Brain microvascular endothelial cell (primary cell): ENCODE data around the gene PTPN14.

Source experiments
- DNase-seq: peaks from one replicate; pipeline ENCODE4 v3.0.0-alpha.2; 2020
- H3K27ac ChIP-seq: fragments of 250-450 bp; sonication (Bioruptor Pico); 2 replicates; pipeline ENCODE4 v1.5.1; 2020; ENCODE audit warnings: mild to moderate bottlenecking, moderate library complexity
- H3K27me3 ChIP-seq: fragments of 250-450 bp; sonication (Bioruptor Pico); replicated peaks from 2 replicates; pipeline ENCODE4 v1.5.1; 2020; ENCODE audit warnings: mild to moderate bottlenecking
- H3K36me3 ChIP-seq: fragments of 250-450 bp; sonication (Bioruptor Pico); replicated peaks from 2 replicates; pipeline ENCODE4 v1.5.1; 2020; ENCODE audit warnings: mild to moderate bottlenecking
- H3K4me3 ChIP-seq: 2 replicates; pipeline ENCODE4 v1.5.1; 2011; ENCODE audit warnings: low read depth, mild to moderate bottlenecking, control low read depth, low read length, moderate library complexity
- CTCF ChIP-seq: IDR thresholded peaks from 2 replicates; pipeline ENCODE4 v1.5.1; 2011; ENCODE audit warnings: low read depth, mild to moderate bottlenecking, moderate library complexity, low read length, control low read depth, inconsistent platforms; ENCODE audit errors: missing control alignments
- in situ Hi-C: cut with HindIII; loops from 2 replicates; pipeline ENCODE4 v1.10.0; 2017; ENCODE audit warnings: low sequenced_read_pairs, low pct_ligation_motif_present

PTPN14 gene

GRCh38 chr1:214414691-214415090 lies 136.7 kb downstream of the PTPN14 start:
- DNase-seq = no peak
- Histone ChIP-seq H3K36me3 (peaks cover 10% of the 10 kb centered on the region), H3K27me3 (no peaks in the 10 kb centered on the region), H3K27ac (no peak overlapping the region), H3K4me3 (no peak overlapping the region)
- no peak for TF ChIP-seq CTCF
- in situ Hi-C loops = no loop called here

- in situ Hi-C loops = no loop called here
- Histone ChIP-seq H3K36me3 (peaks cover 10% of the 10 kb centered on the region), H3K27ac (no peak overlapping the region), H3K4me3 (no peak overlapping the region), H3K27me3 (no peaks in the 10 kb centered on the region)
- DNase-seq = no peak
- no peak for TF ChIP-seq CTCF
These were observed 138.1 kb downstream of the PTPN14 start for GRCh38 chr1:214413315-214413714.

GRCh38 chr1:214404571-214405213 lies 146.7 kb downstream of the PTPN14 start:
- H3K27me3 ChIP-seq = no peaks in the 10 kb centered on the region
- peaks cover 17% of the 10 kb centered on the region for H3K36me3 ChIP-seq
- no peak overlapping the region for H3K4me3 ChIP-seq
- TF ChIP-seq CTCF = no peak
- H3K27ac ChIP-seq = peak overlapping the region; percentile 78
- in situ Hi-C loops = no loop called here
- no peak for DNase-seq

GRCh38 chr1:214404154-214404553 lies 147.2 kb downstream of the PTPN14 start:
- no peak for TF ChIP-seq CTCF
- peaks cover 17% of the 10 kb centered on the region for H3K36me3 ChIP-seq
- no peak for DNase-seq
- in situ Hi-C loops = no loop called here
- no peaks in the 10 kb centered on the region for H3K27me3 ChIP-seq
- peak overlapping the region; percentile 78 for H3K27ac ChIP-seq
- no peak overlapping the region for H3K4me3 ChIP-seq

- Histone ChIP-seq H3K27ac (peak overlapping the region; percentile 78), H3K27me3 (no peaks in the 10 kb centered on the region), H3K4me3 (no peak overlapping the region), H3K36me3 (peaks cover 17% of the 10 kb centered on the region)
- no peak for DNase-seq
- TF ChIP-seq CTCF = no peak
- in situ Hi-C loops = no loop called here
These were observed 148.0 kb downstream of the PTPN14 start for GRCh38 chr1:214403431-214403830.

- no peak for DNase-seq
- Histone ChIP-seq H3K4me3 (no peak overlapping the region), H3K36me3 (peaks cover 19% of the 10 kb centered on the region), H3K27me3 (no peaks in the 10 kb centered on the region), H3K27ac (peak overlapping the region; percentile 2)
- in situ Hi-C loops = no loop called here
- no peak for TF ChIP-seq CTCF
These were observed 148.8 kb downstream of the PTPN14 start for GRCh38 chr1:214402613-214403083.
